GM12878 (cell line): ENCODE measurements around the gene ATP13A1. TPM values are rescaled to one million over a fixed set of nuclear protein-coding genes. Genes with fewer than 3 reads are reported as not detected.

Experiments
- ASH2L ChIP-seq: fragments of 300-600, 200-600 bp; sonication (generic); IDR thresholded peaks from 2 replicates; pipeline ENCODE4 v1.6.1; 2017; ENCODE audit warnings: low read depth, mild to moderate bottlenecking, borderline replicate concordance
- CEBPZ ChIP-seq: fragments of 150-350 bp; IDR thresholded peaks from 2 replicates; pipeline ENCODE4 v1.6.1; 2016; ENCODE audit warnings: low read depth, low read length
- EED ChIP-seq: sonication (generic); IDR thresholded peaks from 2 replicates; pipeline ENCODE4 v1.6.1; 2016; ENCODE audit warnings: antibody characterized with exemption, low read depth
- JUNB ChIP-seq: IDR thresholded peaks from 2 replicates; pipeline ENCODE4 v1.6.1; 2016; ENCODE audit warnings: antibody characterized with exemption, mild to moderate bottlenecking
- MTA3 ChIP-seq: IDR thresholded peaks from 2 replicates; pipeline ENCODE4 v1.6.1; 2012; ENCODE audit warnings: low read length, inconsistent platforms, borderline replicate concordance
- MXI1 ChIP-seq: fragments of 150-350 bp; IDR thresholded peaks from 2 replicates; pipeline ENCODE4 v1.6.1; 2011; ENCODE audit warnings: low read depth, mild to moderate bottlenecking, inconsistent platforms, low read length, improper control_type of control experiment
- NR2F1 ChIP-seq: fragments of 450-650 bp; conservative IDR thresholded peaks from 2 replicates; pipeline ENCODE4 v1.6.1; 2017; ENCODE audit warnings: mild to moderate bottlenecking
- PBX3 ChIP-seq: IDR thresholded peaks from 2 replicates; pipeline ENCODE4 v1.6.1; 2011; ENCODE audit warnings: mild to moderate bottlenecking, low read depth, low read length, moderate library complexity; ENCODE audit not compliant: insufficient replicate concordance
- POLR2A ChIP-seq: IDR thresholded peaks from 2 replicates; pipeline ENCODE4 v1.6.1; 2011; ENCODE audit warnings: low read depth, mild to moderate bottlenecking, low read length
- RAD21 ChIP-seq: IDR thresholded peaks from 2 replicates; pipeline ENCODE4 v1.6.1; 2011; ENCODE audit warnings: mild to moderate bottlenecking, low read depth, low read length, moderate library complexity; ENCODE audit not compliant: insufficient read depth
- RB1 ChIP-seq: fragments of 450-650 bp; formaldehyde crosslinking; IDR thresholded peaks from 2 replicates; pipeline ENCODE4 v1.6.1; 2017; ENCODE audit warnings: mild to moderate bottlenecking, borderline replicate concordance
- SRF ChIP-seq, 2 experiments: IDR thresholded peaks; 2 replicates each; pipeline ENCODE4 v1.6.1; 2011; ENCODE audit warnings: low read depth in 2 of 2, low read length in 2 of 2, mild to moderate bottlenecking in 1 of 2, moderate library complexity in 1 of 2
- ZBED1 ChIP-seq: IDR thresholded peaks from 2 replicates; pipeline ENCODE4 v1.6.1; 2016; ENCODE audit warnings: borderline replicate concordance
- polyA plus RNA-seq, 11 experiments: library from polyadenylated mRNA; depleted of rRNA in 4 of 11; unstranded in 6 of 11; stranded (reverse) in 5 of 11; fragments of >200 nt; fragmentation: Nextera tagmentation in 4 of 11; fragmentation: Illumina TruSeq in 1 of 11; extraction: Ambion mirVana in 4 of 11; extraction: Trizol in 1 of 11; gene quantifications; 1 replicate in 1 of 11; 2 replicates in 10 of 11; pipeline versions ENCODE4 v1.2.1 to v1.2.3, GENCODE V29; 2011 to 2016; ENCODE audit warnings: inconsistent platforms in 2 of 11, missing spikeins in 2 of 11, low read depth in 1 of 11
- total RNA-seq, 4 experiments: library from RNA; depleted of rRNA in 3 of 4; stranded (reverse); fragments of >200 nt in 3 of 4; fragmentation: Illumina TruSeq in 1 of 4; extraction: Trizol in 1 of 4; gene quantifications; 2 replicates each; pipeline versions ENCODE4 v1.2.1 to v1.2.3, GENCODE V29; 2013 to 2021
- TF ChIP-seq, protein P1 (sequence below): fragments of 450-650 bp; formaldehyde crosslinking; IDR thresholded peaks from 2 replicates; pipeline ENCODE4 v1.4.0; 2022; ENCODE audit warnings: mild to moderate bottlenecking, moderate library complexity
- TF ChIP-seq, protein P2 (sequence below), 3 experiments: IDR thresholded peaks in 2 of 3; conservative IDR thresholded peaks in 1 of 3; 2 replicates each; pipeline ENCODE4 v1.5.1; 2011; ENCODE audit warnings: low read depth in 3 of 3, low read length in 3 of 3, mild to moderate bottlenecking in 3 of 3, control low read depth in 2 of 3, moderate library complexity in 2 of 3, inconsistent platforms in 1 of 3, mixed read lengths in 1 of 3; ENCODE audit not compliant: control insufficient read depth in 2 of 3, insufficient read depth in 1 of 3; ENCODE audit errors: extremely low read depth in 1 of 3
- TF ChIP-seq, protein P3 (sequence below): fragments of 450-650 bp; IDR thresholded peaks from 2 replicates; pipeline ENCODE4 v1.6.1; 2018; ENCODE audit warnings: borderline replicate concordance, mild to moderate bottlenecking; ENCODE audit not compliant: partially characterized antibody

Gene ATP13A1
- total and polyA plus RNA-seq, 10 of the 15 experiments (the other 5 are each of a cell fraction or from before 2014, with no cell fraction given) = 0.37 to 91.0 (median 29.8) TPM

- TF ChIP-seq, protein P1, sequence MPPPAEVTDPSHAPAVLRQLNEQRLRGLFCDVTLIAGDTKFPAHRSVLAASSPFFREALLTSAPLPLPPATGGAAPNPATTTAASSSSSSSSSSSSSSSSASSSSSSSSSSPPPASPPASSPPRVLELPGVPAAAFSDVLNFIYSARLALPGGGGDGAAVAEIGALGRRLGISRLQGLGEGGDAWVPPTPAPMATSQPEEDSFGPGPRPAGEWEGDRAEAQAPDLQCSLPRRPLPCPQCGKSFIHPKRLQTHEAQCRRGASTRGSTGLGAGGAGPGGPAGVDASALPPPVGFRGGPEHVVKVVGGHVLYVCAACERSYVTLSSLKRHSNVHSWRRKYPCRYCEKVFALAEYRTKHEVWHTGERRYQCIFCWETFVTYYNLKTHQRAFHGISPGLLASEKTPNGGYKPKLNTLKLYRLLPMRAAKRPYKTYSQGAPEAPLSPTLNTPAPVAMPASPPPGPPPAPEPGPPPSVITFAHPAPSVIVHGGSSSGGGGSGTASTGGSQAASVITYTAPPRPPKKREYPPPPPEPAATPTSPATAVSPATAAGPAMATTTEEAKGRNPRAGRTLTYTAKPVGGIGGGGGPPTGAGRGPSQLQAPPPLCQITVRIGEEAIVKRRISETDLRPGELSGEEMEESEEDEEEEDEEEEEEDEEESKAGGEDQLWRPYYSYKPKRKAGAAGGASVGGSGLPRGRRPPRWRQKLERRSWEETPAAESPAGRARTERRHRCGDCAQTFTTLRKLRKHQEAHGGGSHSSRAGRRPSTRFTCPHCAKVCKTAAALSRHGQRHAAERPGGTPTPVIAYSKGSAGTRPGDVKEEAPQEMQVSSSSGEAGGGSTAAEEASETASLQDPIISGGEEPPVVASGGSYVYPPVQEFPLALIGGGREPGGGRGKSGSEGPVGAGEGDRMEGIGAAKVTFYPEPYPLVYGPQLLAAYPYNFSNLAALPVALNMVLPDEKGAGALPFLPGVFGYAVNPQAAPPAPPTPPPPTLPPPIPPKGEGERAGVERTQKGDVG (CRISPR knock-in tag) = no peak
- no peak for TF ChIP-seq CEBPZ
- TF ChIP-seq PBX3 = no peak
- peak; percentile 68 for TF ChIP-seq NR2F1
- peak; percentile 90 for TF ChIP-seq RB1
- TF ChIP-seq POLR2A = peak; percentile 88
- no peak for TF ChIP-seq EED
- TF ChIP-seq JUNB = no peak
- 0 out of 4 replicates have a peak, but pooled peaks of 1 of the 2 experiments have one; percentile 38 for TF ChIP-seq SRF (IDR thresholded peaks at IDR 0.05; ENCODE audit: low read depth in 2 of 2, low read length in 2 of 2)
- TF ChIP-seq MXI1 = peak; percentile 93
- no peak for TF ChIP-seq MTA3
- TF ChIP-seq, protein P2, sequence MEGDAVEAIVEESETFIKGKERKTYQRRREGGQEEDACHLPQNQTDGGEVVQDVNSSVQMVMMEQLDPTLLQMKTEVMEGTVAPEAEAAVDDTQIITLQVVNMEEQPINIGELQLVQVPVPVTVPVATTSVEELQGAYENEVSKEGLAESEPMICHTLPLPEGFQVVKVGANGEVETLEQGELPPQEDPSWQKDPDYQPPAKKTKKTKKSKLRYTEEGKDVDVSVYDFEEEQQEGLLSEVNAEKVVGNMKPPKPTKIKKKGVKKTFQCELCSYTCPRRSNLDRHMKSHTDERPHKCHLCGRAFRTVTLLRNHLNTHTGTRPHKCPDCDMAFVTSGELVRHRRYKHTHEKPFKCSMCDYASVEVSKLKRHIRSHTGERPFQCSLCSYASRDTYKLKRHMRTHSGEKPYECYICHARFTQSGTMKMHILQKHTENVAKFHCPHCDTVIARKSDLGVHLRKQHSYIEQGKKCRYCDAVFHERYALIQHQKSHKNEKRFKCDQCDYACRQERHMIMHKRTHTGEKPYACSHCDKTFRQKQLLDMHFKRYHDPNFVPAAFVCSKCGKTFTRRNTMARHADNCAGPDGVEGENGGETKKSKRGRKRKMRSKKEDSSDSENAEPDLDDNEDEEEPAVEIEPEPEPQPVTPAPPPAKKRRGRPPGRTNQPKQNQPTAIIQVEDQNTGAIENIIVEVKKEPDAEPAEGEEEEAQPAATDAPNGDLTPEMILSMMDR (IDR thresholded peaks at IDR 0.05 in 2 of 3, conservative IDR thresholded peaks at IDR 0.05 in 1 of 3; ENCODE audit: control insufficient read depth in 2 of 3, extremely low read depth in 1 of 3, insufficient read depth in 1 of 3, low read depth in 3 of 3, low read length in 3 of 3) = no peak; a peak in 1 of 6 replicates
- peak; percentile 88 for TF ChIP-seq ASH2L
- TF ChIP-seq, protein P3, sequence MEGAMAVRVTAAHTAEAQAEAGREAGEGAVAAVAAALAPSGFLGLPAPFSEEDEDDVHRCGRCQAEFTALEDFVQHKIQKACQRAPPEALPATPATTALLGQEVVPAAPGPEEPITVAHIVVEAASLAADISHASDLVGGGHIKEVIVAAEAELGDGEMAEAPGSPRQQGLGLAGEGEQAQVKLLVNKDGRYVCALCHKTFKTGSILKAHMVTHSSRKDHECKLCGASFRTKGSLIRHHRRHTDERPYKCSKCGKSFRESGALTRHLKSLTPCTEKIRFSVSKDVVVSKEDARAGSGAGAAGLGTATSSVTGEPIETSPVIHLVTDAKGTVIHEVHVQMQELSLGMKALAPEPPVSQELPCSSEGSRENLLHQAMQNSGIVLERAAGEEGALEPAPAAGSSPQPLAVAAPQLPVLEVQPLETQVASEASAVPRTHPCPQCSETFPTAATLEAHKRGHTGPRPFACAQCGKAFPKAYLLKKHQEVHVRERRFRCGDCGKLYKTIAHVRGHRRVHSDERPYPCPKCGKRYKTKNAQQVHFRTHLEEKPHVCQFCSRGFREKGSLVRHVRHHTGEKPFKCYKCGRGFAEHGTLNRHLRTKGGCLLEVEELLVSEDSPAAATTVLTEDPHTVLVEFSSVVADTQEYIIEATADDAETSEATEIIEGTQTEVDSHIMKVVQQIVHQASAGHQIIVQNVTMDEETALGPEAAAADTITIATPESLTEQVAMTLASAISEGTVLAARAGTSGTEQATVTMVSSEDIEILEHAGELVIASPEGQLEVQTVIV = peak; percentile 88
- no peak for TF ChIP-seq ZBED1
- no peak for TF ChIP-seq RAD21
Measured at GRCh38 chr19:19663256-19664120, at the start of gene ATP13A1 (continued).
